Measurements from ENCODE around the gene HCFC1R1. TPM values are rescaled to one million over a fixed set of nuclear protein-coding genes. Genes with fewer than 3 reads are reported as not detected.
A peak's percentile ranks its signal among the peaks of the same experiment; 100 is the strongest.

The HCFC1R1 gene
- total RNA-seq, 3 donors from 2014 or later (not counting 1 experiment from before 2014, with no cell fraction given): 15.4 to 21.8 (median 16.0) TPM

DNA sequence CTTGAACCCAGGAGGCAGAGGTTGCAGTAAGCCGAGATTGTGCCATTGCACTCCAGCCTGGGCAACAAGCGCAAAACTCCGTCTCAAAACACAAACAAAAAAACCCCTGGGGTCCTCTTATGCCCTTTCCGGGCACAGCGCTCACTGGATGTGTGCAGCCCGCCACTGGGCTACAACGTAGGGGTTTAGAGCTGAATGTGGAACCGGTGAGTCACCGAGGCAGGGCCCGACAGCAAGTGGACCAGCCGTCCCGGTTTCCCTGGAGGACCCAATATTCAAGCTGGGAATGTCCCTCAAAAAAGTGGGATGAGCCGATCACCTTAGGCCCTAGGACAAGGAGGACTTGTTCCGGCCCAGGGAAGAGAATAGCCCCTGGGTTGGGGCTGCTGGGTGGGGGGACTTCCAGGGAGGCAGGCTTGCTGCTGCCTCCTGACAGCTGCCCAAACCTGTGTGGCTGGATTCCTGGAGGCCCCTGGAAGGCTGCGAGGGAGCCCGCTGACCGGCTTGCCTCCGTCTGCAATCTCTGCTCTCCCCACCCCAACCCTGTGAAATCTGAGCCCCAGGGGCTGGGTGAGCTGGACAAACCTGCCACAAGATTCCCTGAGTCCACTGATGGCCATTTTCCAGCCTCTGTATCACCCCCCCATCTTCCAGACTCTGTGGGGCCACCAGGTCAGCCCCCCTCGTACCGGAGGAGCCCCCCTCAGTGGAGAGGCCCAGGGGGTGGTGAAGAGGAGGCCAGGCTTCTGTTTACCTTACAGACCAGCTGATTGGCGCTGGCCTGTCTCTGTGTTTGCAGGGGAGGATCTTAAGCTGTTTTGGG lies 14.0 kb downstream of the HCFC1R1 start:
- no peak overlapping the region for H3K27ac Mint-ChIP-seq
- intact Hi-C loops (cut with micrococcal nuclease): no loop called here
- H3K27me3 Mint-ChIP-seq (ENCODE audit: low read depth in 2 of 2): peaks cover 0 to 7% of the 10 kb centered on the region in 2 donors
- no peak for ATAC-seq
- Histone ChIP-seq H3K4me3 (ENCODE audit: low read length) (no peak overlapping the region), H3K27me3 (ENCODE audit: control insufficient read depth, insufficient read depth, low read length) (no peaks in the 10 kb centered on the region), H3K4me1 (ENCODE audit: control insufficient read depth, insufficient read depth, low read length) (peaks cover 28% of the 10 kb centered on the region), H3K9me3 (ENCODE audit: control insufficient read depth, insufficient read depth, low read length) (no peaks in the 10 kb centered on the region), H3K36me3 (ENCODE audit: control insufficient read depth, insufficient read depth, low read length) (no peaks in the 10 kb centered on the region), H3K27ac (ENCODE audit: low read length) (no peak overlapping the region)
- H3K9me3 Mint-ChIP-seq: no peaks in the 10 kb centered on the region
- DNase-seq: no peak
- H3K4me1 Mint-ChIP-seq: peaks cover 5 to 22% of the 10 kb centered on the region in 2 donors
- H3K36me3 Mint-ChIP-seq: no peaks in the 10 kb centered on the region
- no peak overlapping the region for H3K4me3 Mint-ChIP-seq
- 90% methylated on average over 21 of the region's 21 CpGs for WGBS (ENCODE audit: insufficient coverage)
- TF ChIP-seq, protein P1, sequence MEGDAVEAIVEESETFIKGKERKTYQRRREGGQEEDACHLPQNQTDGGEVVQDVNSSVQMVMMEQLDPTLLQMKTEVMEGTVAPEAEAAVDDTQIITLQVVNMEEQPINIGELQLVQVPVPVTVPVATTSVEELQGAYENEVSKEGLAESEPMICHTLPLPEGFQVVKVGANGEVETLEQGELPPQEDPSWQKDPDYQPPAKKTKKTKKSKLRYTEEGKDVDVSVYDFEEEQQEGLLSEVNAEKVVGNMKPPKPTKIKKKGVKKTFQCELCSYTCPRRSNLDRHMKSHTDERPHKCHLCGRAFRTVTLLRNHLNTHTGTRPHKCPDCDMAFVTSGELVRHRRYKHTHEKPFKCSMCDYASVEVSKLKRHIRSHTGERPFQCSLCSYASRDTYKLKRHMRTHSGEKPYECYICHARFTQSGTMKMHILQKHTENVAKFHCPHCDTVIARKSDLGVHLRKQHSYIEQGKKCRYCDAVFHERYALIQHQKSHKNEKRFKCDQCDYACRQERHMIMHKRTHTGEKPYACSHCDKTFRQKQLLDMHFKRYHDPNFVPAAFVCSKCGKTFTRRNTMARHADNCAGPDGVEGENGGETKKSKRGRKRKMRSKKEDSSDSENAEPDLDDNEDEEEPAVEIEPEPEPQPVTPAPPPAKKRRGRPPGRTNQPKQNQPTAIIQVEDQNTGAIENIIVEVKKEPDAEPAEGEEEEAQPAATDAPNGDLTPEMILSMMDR (IDR thresholded peaks at IDR 0.05): no peak

DNA sequence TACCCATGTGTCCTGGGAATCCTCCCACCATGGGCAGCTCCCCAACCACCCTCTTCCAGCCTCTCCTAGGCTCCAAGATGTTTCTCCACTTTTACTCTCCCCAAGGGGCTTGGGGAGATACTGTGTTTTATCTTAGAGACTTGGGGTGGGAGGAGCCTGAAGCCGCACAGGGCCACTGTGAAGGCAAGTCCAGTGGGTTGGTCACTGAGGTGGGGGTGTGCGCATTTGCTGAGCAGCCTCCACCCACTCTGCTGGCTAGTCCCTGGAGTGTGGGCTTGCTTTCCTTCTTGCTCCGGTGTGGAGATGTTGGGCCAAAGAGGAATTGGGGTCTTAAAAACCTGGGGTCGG lies 15.1 kb downstream of the HCFC1R1 start:
- Histone ChIP-seq H3K27me3 (ENCODE audit: control insufficient read depth, insufficient read depth, low read length) (no peaks in the 10 kb centered on the region), H3K9me3 (ENCODE audit: control insufficient read depth, insufficient read depth, low read length) (no peaks in the 10 kb centered on the region), H3K27ac (ENCODE audit: low read length) (no peak overlapping the region), H3K36me3 (ENCODE audit: control insufficient read depth, insufficient read depth, low read length) (no peaks in the 10 kb centered on the region), H3K4me3 (ENCODE audit: low read length) (no peak overlapping the region), H3K4me1 (ENCODE audit: control insufficient read depth, insufficient read depth, low read length) (peaks cover 30% of the 10 kb centered on the region)
- Mint-ChIP-seq H3K27me3 (ENCODE audit: low read depth in 2 of 2) (peaks cover 0 to 3% of the 10 kb centered on the region in 2 donors), H3K4me3 (no peak overlapping the region), H3K27ac (no peak overlapping the region), H3K4me1 (peaks cover 5 to 25% of the 10 kb centered on the region in 2 donors), H3K9me3 (no peaks in the 10 kb centered on the region), H3K36me3 (no peaks in the 10 kb centered on the region)
- TF ChIP-seq, protein P1 (IDR thresholded peaks at IDR 0.05): no peak
- WGBS (ENCODE audit: insufficient coverage): 89% methylated on average over 4 of the region's 4 CpGs
- intact Hi-C loops (cut with micrococcal nuclease): no loop called here
- no peak for DNase-seq
- ATAC-seq: no peak

GRCh38 chr16:3007957-3008689 lies 15.6 kb downstream of the HCFC1R1 start:
- TF ChIP-seq, protein P1 (IDR thresholded peaks at IDR 0.05): no peak
- intact Hi-C loops (cut with micrococcal nuclease): no loop called here

More at GRCh38 chr16:3007957-3008689, 15.6 kb downstream of the HCFC1R1 start:
- Histone ChIP-seq H3K4me1 (ENCODE audit: control insufficient read depth, insufficient read depth, low read length) (peaks cover 34% of the 10 kb centered on the region), H3K27ac (ENCODE audit: low read length) (no peak overlapping the region), H3K27me3 (ENCODE audit: control insufficient read depth, insufficient read depth, low read length) (no peaks in the 10 kb centered on the region), H3K9me3 (ENCODE audit: control insufficient read depth, insufficient read depth, low read length) (no peaks in the 10 kb centered on the region), H3K36me3 (ENCODE audit: control insufficient read depth, insufficient read depth, low read length) (no peaks in the 10 kb centered on the region), H3K4me3 (ENCODE audit: low read length) (no peak overlapping the region)
- Mint-ChIP-seq H3K4me1 (peaks cover 5 to 25% of the 10 kb centered on the region in 2 donors), H3K36me3 (no peaks in the 10 kb centered on the region), H3K9me3 (no peaks in the 10 kb centered on the region), H3K27me3 (ENCODE audit: low read depth in 2 of 2) (peaks cover 0 to 3% of the 10 kb centered on the region in 2 donors), H3K4me3 (no peak overlapping the region), H3K27ac (no peak overlapping the region)
- no peak for ATAC-seq
- WGBS (ENCODE audit: insufficient coverage): 2% methylated on average over 14 of the region's 17 CpGs
- DNase-seq: peak in 1 of 2 donors; percentile 47

Measured in natural killer cell (primary cell).